KG1 (cell line): ENCODE measurements around the gene BEST4.
"Not testable (repeated sequence)": the region's sequence is repeated elsewhere in the genome, so short reads cannot be mapped to it uniquely, and the experiment has no call there.

ENCODE experiments used
- DNase-seq: peaks from one replicate; lab custom pipeline; 2025; lab: John Stamatoyannopoulos, UW

BEST4 gene

GRCh38 chr1:44802306-44803061 lies 14.5 kb upstream of the BEST4 start:
- no peak for DNase-seq

DNA sequence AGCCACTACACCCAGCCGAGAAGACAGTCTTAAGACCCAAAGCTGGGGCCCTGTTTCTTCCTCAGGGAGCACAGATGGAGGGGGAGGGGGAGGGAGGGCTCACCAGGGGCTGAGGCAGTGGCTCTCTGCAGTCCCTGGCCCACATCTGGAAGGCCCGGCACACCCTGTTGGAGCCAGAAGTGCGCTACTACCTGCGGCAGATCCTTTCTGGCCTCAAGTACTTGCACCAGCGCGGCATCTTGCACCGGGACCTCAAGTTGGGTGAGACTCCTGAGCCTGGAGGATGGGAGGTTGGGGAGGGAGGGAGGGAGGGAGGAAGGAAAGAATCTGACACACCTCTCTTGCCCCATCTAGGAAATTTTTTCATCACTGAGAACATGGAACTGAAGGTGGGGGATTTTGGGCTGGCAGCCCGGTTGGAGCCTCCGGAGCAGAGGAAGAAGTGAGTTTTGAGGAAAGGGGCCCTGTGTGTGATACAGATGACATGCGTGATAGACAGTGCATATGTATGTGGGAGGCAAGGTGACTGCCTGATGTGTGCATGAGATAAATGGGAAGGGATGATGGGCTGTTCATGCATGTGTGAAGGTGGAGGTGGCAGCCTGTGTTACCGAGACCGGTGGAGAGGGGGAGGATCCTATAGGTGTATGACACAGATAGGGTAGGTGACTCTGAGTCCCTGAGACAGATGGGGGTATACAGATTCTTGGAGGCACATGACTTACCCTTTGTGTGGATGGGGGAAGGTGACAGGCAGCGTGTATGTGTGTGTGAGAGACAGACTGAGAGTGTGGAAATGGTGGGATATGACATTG lies 13.7 kb upstream of the BEST4 start:
- DNase-seq = no peak

- DNase-seq = peak; percentile 93
These were observed 12.0 kb upstream of the BEST4 start, which contains the start of gene PLK3 for GRCh38 chr1:44799770-44800584. TSS of gene PLK3 (plus strand) at chr1:44800377. CDS start at chr1:44800464, 87 bp downstream.

DNA sequence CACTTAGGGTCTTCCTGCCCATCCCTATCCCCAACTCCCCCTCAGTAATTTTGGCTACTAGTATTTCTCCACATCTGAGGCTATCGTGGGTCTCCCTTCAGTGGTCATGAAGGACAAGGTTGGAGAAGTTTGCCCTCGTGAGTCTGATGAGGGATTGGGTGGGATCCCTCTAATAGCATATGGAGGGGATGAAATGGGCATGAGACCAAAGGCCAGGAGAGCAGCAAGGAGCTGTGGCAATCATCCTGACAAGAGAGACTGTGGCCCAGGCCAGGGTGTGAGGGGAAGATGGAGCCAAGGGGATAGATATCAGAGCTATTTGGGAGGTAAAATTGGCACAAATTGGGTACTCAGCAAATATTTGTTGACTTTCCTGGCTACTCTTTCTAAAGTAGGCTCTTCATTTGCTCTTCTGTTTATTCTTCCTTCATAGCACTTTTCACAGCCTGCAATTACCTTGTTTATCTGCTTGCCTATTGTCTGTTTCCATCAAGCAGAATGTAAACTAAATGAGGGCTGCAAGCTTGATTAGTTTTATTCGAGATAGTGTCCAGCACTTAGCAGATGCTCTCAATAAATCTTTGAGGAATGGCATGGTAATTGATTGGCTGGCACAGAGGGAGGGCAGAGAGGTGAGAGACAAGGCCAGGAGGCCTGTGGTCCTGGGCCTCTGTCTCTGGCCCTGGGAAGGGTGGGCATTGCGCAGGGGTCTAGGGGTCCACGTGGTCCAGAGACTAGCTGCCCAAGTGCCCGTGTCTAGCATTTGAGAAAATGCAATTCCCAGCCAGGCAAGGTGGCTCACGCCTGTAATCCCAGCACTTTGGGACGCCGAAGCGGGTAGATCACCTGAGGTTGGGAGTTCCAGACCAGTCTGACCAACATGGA lies 10.8 kb upstream of the BEST4 start:
- DNase-seq = no peak

DNA sequence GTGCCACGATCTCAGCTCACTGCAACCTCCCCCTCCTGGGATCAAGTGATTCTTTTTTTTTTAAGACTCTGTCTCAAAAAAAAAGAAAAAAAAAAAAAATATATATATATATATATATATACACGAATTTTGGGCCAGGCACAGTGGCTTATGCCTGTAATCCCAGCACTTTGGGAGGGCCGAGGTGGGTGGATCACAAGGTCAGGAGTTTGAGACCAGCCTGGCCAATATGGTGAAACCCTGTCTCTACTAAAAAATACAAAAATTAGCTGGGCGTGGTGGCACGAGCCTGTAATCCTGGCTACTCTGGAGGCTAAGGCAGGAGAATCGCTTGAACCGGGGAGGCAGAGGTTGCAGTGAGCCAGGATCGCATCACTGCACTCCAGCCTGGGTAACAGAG lies 9.9 kb upstream of the BEST4 start:
- not testable (repeated sequence) for DNase-seq

DNA sequence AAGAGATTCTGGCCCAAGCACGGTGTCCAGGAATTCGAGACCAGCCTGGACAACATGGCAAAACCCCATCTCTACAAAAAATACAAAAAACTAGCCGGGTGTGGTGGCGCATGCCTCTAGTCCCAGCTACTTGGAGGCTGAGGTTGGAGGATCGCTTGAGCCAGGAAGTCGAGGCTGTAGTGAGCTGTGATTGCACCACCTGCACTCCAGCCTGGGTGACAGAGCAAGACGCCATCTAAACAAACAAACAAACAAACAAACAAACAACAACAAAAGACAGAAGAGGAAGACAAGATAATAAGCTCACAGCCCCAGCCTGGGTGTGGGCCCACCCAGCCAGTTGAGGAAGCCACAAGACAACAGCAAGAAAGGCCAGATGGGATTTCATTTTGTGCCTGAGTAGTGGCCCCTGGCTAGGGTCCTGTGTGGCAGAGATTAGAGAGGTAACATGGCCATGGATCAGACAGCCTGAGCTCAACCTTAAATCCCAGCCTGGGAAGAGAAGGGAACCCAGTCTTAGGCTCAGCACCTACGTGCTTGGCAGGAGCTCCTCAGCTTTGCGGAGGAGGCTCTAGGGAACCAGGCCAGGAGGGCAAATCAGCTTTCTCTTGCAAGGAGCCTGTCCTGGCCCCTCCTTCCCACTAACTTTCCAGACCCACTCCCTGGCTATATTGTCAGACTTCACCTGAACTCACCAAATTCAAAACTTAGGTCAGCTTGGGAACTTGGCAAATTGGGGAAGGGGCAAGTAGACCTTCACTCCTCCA lies 4.9 kb upstream of the BEST4 start:
- DNase-seq = no peak

DNA sequence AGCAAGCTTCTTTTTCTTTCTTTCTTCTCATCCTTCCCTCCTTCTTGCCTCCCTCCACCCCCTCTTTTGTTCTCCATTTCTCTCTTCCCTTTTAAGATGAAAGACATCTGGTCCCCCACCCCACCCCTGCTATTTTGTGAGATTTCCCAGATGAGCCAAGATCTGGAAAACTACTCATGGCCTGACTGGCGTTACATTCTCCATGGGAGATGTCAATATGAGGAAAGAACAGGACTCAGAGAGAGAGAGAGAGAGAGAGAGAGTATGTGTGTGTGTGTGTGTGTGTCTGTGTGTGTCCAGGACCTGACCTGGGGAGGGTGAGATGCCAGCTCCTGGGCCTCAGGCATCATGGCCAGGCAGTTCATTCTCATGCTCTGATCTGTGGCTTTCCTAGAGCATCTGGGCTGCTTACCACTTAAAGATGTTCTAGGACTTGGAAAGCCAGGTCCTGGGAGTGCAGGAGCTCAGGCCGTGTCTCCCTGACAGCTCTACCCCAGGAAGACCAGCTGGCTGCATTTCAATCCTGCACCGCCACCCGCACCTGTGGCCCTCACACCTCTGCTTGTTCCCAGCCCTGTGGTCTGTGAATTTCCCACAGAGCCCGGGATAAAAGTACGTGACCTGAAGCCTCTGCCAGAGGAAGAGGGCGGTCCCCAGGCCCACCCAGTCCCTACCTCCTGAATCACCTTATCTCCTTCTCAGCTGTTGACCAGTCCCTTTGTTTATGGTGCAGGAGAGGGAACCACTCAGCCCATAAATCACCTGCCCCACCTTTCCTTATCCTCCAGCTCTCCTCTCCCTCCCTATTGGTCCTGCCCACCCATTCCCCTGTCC lies 3.2 kb upstream of the BEST4 start:
- no peak for DNase-seq

DNA sequence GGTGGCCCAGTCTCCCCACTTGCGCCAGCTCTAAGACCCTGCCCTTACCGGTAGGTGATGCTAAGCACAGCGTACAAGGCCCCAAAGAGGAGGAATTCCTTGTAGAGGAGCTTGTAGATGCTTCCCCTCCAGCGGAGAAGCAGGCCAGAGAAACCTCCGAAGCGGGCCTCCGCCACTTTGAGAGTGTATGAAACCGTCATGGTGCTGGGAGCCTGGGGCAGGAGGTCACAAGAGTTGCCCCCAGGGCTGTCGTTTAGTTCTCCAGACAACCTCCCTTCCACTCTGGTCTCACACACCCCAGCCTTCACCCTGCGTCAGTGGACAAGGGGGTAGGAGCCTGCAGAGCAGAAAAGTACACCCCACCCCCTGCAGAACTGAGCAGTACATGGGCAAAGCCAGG lies 464 bp downstream of the BEST4 start:
- no peak for DNase-seq

GRCh38 chr1:44786841-44787426 lies 1.0 kb downstream of the BEST4 start:
- no peak for DNase-seq

DNA sequence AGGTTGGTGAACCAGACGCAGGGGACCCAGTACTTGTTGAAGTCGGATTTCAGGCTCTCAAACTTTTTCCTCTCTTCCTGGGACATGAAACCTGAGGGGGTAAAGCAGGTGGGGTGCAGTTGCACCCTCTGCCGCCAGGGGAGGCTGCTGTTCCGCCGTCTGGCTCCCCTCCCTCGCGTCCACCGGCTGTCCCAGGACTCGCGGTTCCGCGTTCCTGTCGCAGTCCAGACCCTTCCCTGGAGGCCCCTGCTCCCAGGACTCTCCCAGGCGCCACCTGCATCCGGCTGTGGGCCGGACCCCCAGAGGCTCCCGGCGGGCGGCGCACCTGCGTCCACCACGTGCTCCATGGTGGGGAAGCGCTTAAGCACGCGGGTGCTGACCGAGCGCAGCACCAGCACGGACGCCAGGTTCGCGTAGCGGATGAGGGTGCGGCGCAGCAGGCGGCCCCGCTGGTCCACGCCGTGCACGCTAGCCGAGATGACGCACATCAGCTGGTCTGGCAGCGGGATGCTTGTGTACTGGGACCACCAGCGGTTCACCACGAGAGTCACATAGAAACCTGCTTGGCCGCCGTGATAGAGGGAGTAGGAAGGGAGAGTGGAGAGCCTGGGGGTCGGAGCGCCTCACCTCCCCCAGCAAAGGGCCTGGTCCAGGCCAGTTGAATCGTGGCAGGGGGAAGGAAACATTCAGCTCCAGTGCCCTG lies 1.7 kb downstream of the BEST4 start:
- DNase-seq = no peak

DNA sequence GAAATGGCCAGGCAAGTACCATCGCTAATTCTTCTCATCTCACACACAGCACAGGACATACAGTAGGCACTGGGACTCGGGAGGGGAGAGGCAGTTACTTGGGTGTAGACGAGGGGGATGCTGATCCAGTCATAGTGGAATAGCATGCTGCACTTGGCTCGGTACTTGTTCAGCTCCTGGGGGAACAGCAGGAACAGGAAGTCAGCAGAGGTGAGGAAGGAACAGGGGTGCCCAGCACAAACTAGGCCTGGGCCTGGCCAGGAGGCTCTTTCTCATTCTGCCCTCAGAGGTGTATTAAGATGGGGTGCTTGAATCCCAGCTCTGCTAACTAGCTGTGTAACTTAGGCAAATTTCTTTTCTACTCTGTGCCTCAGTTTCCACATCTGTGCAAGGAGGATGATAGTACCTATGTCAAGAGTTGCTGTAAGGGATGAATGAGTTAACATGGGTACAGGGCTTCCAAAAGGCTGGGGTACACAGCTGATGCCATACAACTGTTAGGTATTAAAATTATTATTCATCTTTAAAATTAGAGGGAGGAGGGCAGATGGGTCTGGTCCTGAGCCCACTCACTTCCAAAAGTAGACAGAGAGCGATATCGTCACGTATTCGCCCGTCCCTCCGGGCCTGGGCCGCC lies 2.4 kb downstream of the BEST4 start:
- DNase-seq = no peak

DNA sequence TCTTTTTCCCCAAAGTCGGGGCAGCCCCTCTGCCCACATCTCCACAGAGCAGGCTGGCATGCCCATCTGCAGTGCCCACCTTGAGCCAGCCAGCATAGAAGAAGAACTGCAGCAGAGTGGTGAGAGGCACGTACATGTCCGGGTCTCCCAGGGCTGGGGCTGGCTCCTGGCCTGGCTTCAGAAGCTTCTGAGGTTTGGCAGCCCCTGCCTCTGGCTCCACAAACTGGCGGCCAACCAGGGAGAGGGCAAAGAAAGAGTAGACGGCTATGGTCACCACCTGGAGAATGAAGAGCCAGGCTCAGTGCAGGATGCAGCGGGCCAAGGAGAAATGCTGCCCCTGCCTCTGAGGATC lies 3.0 kb downstream of the BEST4 start:
- DNase-seq = no peak

DNA sequence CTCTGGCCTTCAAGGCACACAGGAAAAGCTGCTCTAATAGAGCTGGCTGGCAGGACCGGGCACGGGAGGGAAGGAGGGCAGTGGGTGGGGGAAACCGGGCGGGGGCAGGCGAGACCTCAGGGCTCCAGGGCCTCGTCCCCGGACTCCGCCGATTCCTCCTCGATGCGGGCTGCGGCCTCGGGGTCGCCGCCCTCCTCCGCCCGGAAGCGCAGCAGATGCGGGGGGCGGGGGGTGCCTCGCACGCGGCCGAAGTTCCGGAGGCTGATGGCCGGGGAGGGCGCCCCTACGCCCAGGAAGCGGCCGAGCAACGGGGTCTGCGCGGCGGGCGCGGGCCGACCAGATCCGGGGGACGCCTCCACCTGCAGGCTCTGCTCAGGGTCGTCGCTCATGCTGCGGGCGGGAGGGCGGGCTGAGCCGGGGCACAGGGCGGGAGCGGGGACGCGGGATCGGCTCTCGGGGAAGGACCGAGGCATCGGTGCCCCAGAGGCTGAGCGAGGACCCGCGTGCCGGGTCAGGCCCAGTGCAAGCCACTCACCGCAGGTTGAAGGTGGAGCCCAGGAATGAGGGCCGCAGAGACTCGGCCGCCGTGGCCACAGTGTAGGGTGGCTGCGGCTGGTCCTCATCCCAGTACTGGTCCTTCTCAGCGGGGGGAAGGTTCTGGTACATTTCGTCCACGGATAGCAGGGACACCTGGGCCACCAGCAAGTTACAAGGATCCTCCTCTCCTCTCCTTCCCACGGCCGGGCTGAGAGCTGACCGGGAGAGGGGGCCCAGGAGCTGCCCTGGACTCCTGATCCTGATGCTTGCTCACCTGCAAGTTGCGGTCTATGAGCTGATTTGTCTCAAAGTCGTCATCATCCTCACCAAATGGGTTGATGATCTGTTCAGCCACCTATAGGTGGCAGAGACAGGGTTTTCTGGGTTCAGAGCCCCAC lies 3.6 kb downstream of the BEST4 start:
- DNase-seq = no peak

- no peak for DNase-seq
These were observed 4.3 kb downstream of the BEST4 start for GRCh38 chr1:44783697-44784093.

GRCh38 chr1:44780583-44781121 lies 7.3 kb downstream of the BEST4 start:
- DNase-seq = no peak

GRCh38 chr1:44778705-44779576 lies 9.0 kb downstream of the BEST4 start:
- no peak for DNase-seq
